Breast epithelium (tissue), 3 donors: Measurements from ENCODE around the gene PRR27.

Source experiments
- CTCF ChIP-seq, 3 donors: fragments of 450-650 bp; IDR thresholded peaks; one replicate each; pipeline ENCODE4 v1.5.1; 2016 to 2017; ENCODE audit warnings: antibody characterized with exemption in 3 of 3, mild to moderate bottlenecking in 3 of 3, moderate library complexity in 3 of 3
- POLR2A ChIP-seq: fragments of 450-650 bp; IDR thresholded peaks from one replicate; pipeline ENCODE4 v1.6.1; 2016; ENCODE audit warnings: antibody characterized with exemption, mild to moderate bottlenecking, moderate library complexity
- POLR2AphosphoS5 ChIP-seq, 3 donors: sonication (generic); formaldehyde crosslinking; IDR thresholded peaks; one replicate each; pipeline ENCODE4 v1.6.1; 2017; ENCODE audit warnings: antibody characterized with exemption in 3 of 3

GRCh38 chr4:70187216-70187615 is 33.2 kb downstream of the PRR27 start:
- TF ChIP-seq CTCF (IDR thresholded peaks at IDR 0.05) = no peak
- TF ChIP-seq POLR2AphosphoS5 (IDR thresholded peaks at IDR 0.05) = no peak
- no peak for TF ChIP-seq POLR2A
